ENCODE measurements around the gene EMX1.
A peak's percentile ranks its signal among the peaks of the same experiment; 100 is the strongest.

EMX1 gene

DNA sequence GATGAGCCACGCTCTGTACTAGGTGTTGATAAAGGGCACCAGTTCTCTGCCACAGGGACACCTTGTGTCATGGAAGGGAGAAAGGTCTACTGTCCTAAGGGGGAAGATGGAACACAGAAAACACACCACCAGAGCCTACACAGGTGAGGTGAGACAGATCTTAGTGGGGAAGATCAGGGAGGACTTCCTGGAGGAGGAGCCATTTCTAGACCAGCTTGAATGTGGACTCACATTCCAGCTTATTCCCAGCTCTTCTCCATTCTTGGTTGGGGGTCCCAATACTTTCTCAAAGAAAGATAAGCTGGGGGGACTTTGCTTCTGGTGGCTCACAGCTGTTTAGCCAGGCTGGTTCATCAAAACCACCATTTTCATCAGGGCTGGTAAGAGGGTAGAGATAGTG is 36.2 kb downstream of the EMX1 start:
- Mint-ChIP-seq H3K4me3 (peak overlapping the region; percentile 60 to 68), H3K27me3 (no peaks in the 10 kb centered on the region), H3K4me1 (peaks cover 24% of the 10 kb centered on the region), H3K9me3 (no peaks in the 10 kb centered on the region), H3K27ac (peak overlapping the region; percentile 91 to 93)
- DNase-seq (no peak), ATAC-seq (no peak)

DNA sequence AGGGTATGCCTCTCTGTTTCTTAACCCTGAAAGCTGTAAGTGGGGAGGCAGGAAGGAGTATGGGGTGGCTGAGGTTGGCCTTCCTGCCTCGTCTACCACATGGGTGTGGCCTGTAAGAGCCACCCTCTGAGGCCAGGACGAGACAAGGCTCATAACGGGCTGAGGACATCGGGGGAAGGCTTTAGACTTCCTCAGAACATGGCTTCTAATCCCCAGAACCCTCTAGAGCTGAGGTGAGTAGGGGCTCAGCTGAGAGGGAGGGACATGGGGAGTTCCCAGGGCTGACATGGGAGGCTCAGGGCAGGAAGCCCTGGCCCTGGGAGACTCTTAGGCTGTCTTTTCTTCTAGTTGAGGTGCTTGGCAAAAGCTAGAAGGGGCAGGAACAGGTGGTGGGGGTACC is 36.7 kb downstream of the EMX1 start:
- Mint-ChIP-seq H3K4me1 (peaks cover 24% of the 10 kb centered on the region), H3K9me3 (no peaks in the 10 kb centered on the region), H3K27me3 (no peaks in the 10 kb centered on the region), H3K27ac (peak overlapping the region; percentile 91 to 93), H3K4me3 (peak overlapping the region; percentile 60 to 68)
- ATAC-seq (peak; percentile 84), DNase-seq (peak in 1 of 2 donors; percentile 24)

DNA sequence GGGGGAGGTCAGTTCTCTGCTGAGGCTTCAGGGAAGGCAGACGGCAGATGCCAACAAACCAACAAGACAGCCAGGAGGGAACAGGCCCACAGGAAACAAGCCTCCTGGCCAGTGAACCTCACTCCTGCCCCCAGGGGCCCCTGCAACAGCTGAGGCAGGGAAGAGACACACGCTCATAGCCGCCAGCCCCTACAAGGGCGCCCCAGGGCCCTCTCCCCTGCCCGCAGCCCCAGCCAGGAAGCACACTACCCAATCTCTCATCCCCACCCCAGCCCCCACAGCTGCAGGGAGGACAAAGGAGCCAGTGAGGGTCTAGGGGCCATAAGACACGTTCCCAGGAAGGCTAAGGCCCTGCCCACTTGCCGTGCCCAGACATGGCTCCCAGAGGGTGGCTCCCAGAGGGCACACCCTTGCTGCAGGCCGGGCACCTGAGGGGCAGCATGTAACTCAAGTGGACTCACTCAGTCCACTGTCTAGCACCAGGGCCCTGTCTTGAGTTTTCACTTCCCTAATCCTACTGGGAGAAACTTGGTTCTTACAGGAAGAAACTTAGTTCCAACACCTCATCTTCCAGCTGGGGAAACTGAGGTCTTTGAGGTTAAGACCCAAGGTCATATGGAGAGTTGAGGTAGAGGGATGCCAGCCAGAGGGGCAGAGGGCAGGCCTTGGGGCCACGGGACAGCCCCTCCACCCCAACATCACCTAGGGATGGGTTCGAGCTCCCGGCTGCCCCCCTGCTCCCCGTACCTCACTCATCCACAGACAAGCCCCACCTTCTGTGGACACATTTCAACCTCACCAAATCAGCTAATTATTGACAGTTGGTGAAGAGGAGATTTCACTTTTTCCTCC is 37.3 kb downstream of the EMX1 start:
- Mint-ChIP-seq H3K9me3 (no peaks in the 10 kb centered on the region), H3K4me1 (peaks cover 24% of the 10 kb centered on the region), H3K27me3 (no peaks in the 10 kb centered on the region), H3K27ac (peak overlapping the region; percentile 91 to 93), H3K4me3 (peak overlapping the region; percentile 60 to 68)
- peak; percentile 29 for ATAC-seq
- no peak for DNase-seq

DNA sequence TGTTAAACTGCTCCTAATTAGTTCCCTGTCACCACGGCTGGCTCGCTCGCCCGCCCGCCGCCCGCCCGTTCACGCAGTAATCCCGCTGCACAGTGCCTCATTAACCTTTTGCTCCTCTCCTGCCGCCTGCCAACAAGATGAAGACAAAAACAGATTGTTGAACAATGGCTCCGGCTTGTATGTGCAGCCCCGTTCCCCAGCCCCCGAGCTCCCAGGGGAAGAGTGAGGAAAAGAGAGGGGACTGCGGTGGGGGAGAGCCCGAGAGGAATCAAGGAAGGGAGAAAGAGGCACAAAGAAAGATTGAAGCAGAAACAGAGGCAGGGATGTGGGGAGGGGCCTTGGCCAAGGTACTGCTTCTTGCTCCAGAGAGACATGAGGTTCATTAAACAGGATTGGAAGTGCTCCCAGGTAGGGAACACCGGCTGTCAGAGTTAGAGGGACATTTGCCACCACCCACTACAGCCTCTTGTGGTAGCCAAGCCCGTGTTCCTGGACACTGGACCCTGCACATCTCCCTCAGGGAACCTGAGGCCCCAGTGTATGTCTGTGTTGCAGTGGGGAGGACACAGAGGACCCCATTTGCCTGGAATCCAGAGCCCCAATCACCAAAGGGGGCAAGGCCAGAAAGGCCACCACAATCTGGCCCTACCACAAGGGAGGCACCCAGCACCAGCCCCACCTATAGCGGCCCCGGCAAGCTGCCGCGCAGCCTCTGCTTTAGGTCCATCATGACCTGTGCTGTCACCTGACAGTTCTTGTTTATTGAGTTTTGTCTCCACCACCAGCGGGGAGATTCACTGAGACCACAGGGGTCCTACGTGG is 38.1 kb downstream of the EMX1 start:
- H3K9me3 Mint-ChIP-seq: no peaks in the 10 kb centered on the region
- DNase-seq: no peak

DNA sequence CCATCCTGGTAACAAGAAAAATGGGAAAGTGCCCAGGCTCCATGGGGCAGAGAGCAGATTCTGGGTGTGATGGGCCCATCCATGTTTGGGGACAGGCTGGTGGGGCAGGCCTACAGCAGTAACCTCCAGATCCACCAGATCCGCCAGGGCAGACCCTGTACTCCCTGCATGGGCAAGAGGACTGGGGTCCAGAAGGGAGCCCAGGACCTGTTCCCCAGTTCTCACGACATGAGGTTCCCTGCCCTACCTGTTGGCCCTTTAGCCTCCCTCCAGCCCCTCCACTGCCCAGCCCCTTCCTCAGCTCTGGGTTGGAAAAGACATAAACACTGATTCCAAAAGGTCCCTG is 38.7 kb downstream of the EMX1 start:
- DNase-seq (no peak), ATAC-seq (no peak)
- peaks cover 24% of the 10 kb centered on the region for H3K4me1 Mint-ChIP-seq
- H3K27me3 Mint-ChIP-seq: no peaks in the 10 kb centered on the region
- no peaks in the 10 kb centered on the region for H3K9me3 Mint-ChIP-seq
- no peak overlapping the region for H3K27ac Mint-ChIP-seq
- no peak overlapping the region for H3K4me3 Mint-ChIP-seq

More for the DNA sequence above, 38.1 kb downstream of the EMX1 start:
- Mint-ChIP-seq H3K4me3 (no peak overlapping the region), H3K4me1 (peaks cover 24% of the 10 kb centered on the region), H3K27me3 (no peaks in the 10 kb centered on the region), H3K27ac (peak overlapping the region in 1 of 2 donors; percentile 92)
- ATAC-seq: no peak

DNA sequence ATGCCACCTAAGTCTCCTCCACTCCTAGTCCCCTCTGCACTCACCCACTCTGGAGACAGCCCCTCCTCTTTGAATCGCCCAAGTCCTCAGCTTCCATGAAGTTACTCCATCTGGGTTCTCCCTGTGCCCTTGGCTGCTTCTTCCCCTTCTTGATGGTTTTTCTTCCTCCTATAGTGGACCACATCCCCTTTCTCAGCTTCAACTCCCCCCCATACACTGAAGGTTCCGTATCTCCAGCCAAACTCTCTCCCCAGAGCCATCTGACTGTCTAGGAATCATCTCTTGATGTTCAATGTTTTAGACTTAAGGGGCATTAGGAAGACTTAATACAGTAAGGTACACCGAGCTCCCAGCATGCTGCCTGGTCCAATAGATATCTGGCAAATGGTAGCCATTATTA is 39.6 kb downstream of the EMX1 start:
- no peaks in the 10 kb centered on the region for H3K27me3 Mint-ChIP-seq
- DNase-seq: no peak
- H3K27ac Mint-ChIP-seq: no peak overlapping the region
- ATAC-seq: no peak
- H3K9me3 Mint-ChIP-seq: no peaks in the 10 kb centered on the region
- H3K4me3 Mint-ChIP-seq: no peak overlapping the region
- peaks cover 23% of the 10 kb centered on the region for H3K4me1 Mint-ChIP-seq

DNA sequence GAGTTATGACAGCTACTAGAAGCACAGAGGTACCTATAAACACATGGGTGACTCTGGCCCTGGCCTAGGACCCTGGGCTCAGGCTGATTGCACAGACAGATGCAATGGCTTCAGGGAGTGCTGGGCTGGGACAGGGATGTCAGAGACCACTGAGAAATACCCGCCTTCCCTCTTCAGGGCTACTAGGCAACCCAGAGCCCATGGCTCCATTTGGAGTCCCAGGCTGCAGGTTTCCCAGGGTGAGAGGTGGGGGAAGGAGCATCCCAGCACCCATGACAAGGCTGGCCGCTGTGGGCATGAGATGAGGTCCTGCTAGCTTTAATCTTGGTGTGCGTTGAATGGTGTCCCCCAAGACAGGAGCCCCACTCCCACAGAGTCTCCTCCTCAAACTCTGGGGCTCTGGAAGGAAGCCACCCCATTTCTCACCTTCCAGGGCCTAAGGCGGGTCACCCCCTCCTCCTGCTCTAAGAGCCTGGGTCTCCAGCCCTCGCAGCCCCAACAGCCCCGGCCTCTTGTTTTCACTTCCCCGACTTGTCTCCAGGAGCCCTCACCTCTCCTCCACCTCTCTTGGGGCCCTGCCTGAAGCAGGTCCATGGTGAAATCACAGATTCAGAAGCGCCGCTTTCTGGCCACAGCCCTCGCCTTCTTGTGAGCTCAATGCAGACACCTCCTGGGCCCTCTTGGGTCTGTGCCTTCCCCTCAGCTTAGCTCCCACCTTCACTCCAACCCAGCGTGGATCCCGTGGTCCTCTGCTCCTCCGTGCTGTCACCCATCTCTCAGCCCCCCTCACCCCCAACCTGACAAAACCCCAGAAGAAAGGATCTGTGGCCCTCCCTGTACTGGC is 41.4 kb downstream of the EMX1 start:
- Mint-ChIP-seq H3K9me3 (no peaks in the 10 kb centered on the region), H3K27ac (no peak overlapping the region), H3K4me1 (peaks cover 10% of the 10 kb centered on the region), H3K4me3 (no peak overlapping the region), H3K27me3 (no peaks in the 10 kb centered on the region)
- DNase-seq (no peak), ATAC-seq (no peak)

DNA sequence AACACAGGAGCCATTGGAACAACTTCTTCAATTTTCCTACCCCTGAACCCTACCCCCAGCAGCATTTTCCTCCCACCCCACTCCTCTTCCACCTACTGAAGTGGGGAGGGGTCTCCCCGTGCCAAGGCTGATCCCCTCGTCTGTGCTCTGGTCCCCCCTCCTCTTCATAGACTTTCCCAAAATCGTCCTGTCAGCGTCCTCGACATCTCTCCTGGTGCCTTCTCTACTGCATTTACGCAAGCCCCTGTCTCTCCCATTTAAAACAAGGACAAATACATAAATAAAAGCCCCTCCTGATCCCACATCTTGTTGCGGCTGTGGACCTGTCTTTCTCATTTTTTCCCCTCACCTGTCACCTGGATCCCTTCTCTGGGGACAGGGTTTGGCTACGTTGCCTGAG is 42.2 kb downstream of the EMX1 start:
- Mint-ChIP-seq H3K4me1 (peaks cover 2% of the 10 kb centered on the region), H3K27ac (peak overlapping the region in 1 of 2 donors; percentile 15), H3K9me3 (no peaks in the 10 kb centered on the region), H3K27me3 (no peaks in the 10 kb centered on the region), H3K4me3 (no peak overlapping the region)
- ATAC-seq (no peak), DNase-seq (no peak)

DNA sequence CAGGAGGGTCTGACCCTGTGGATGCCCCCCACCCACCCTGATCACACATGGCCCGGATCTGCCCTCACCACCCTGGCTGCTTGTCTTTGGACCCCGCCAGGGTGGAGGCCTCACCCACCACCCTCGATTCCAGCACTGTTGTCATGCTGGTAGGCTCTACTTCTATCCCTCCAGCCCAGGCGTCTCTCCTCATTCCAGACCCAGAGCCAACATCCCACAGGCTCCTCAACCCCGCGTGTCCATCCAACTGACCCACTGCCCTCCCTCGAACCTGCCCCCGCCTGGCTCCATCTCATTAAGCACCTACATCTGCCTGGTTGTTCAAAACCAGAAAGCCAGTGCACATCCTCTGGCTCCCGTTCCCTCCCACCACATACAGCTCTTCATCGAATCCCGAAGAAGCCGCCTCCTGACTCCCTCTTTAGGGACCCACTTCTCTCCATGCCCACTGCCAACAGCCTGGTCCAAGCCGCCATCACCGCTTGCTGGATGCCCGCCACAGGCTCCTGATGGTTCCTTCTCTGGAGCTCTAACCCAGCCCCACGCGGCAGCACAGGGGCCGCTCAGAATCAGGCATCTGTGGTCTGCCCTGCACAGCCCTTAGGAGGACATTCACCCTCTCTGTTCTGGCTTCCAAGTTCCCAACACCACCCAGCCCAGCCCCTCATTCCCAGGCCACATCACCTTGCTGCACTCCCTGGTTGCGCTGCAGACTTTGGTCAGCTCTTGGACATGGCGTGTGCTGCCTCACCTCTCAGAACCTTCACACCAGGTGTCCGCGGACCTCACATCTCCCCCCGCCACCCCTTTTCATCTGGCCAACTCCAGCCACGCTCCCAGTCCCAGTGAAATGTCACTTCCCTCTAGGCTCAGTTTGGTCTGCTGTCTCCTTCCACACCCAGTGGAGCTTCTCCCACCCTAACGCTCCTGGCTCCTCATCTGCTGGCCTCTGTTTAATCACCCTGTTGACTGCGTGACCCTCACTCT is 43.0 kb downstream of the EMX1 start:
- DNase-seq (no peak), ATAC-seq (no peak)
- Mint-ChIP-seq H3K4me1 (no peaks in the 10 kb centered on the region), H3K9me3 (no peaks in the 10 kb centered on the region), H3K27ac (peak overlapping the region in 1 of 2 donors; percentile 83), H3K27me3 (no peaks in the 10 kb centered on the region), H3K4me3 (no peak overlapping the region)

DNA sequence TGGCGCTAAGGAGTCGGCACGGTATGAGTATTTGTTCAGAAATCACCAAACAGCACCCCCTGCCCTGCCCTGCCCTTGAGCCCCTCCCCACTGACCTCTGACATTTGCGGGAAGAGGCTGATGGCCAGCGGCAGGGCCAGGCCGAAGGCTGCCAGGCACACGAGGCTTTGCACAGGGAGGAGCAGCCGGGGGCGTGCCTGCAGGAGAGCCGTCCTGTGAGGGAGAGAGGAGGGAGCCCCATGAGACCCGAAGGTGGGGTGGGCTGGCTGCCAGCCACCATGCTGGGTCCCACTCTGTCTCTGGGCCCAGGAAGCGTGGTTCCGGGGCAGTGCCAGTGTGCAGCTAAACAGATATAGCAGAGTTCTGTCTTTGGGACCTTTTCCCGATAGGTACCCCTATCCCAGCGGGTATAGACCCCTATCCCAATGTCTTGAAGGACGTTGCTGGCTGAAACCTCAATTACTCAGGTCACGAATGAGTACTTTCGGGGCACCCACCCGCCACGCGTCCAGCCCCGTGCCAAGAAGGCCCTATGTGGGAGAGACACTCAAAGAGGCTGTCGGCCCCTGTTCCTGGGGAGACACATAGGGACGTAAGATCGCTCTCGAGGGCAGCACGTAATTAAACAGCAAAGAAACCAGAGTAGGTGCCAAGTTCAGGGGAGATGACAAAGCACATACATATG is 43.9 kb downstream of the EMX1 start:
- Mint-ChIP-seq H3K27me3 (no peaks in the 10 kb centered on the region), H3K9me3 (no peaks in the 10 kb centered on the region), H3K27ac (peak overlapping the region in 1 of 2 donors; percentile 83), H3K4me1 (no peaks in the 10 kb centered on the region), H3K4me3 (no peak overlapping the region)
- DNase-seq: no peak
- ATAC-seq: no peak

DNA sequence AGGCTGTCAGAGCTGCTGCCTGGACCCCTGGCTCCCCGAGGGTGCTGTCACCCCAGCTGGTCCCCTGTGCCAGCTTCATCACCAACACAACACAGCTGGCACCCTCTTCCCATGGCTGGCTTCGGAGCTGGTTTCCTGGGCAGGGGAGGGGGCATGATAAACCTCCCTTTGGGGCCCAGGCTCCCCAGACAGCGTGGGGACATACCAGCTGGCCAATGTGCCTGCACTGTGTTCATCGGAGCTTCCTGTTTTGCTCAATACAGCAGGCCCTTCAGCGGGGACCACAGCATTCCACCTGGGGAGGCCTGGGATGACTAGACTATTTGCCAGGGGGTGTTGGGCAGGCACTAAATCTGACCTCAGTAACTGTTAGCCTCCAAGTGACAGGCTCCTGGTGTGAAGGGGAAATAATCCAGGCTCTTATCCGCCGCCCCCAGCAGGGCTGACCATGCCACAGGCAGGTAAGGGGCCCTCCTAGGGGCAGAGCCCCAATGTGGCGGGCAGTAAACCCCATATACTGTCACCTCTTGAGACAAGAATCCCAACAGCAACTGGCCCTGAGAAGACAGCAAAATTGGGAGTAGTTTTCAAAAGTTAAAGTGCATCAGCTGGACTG is 44.6 kb downstream of the EMX1 start:
- no peak for ATAC-seq
- Mint-ChIP-seq H3K27me3 (no peaks in the 10 kb centered on the region), H3K4me1 (no peaks in the 10 kb centered on the region), H3K27ac (peak overlapping the region in 1 of 2 donors; percentile 13), H3K4me3 (no peak overlapping the region), H3K9me3 (no peaks in the 10 kb centered on the region)
- no peak for DNase-seq

DNA sequence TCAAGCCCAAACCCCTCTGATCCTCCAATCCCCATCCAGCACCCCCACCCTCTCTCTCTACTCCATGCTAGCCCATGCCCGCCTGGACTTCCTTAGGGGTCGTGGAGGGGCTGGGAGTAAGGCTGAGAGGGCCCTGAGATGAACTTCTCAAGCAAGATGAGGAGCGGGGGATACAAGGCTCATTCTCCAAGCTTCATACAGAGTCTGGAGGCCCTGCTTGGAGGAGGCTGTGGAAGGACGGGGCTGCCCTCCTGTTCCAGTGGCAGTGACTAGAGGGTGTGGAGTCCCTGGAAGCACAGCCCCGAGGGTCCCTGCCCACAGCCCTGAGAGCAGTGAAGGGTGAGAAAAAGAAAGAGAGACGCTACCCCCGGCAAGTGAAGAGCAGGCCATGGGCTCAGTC is 45.6 kb downstream of the EMX1 start:
- H3K27ac Mint-ChIP-seq: no peak overlapping the region
- no peaks in the 10 kb centered on the region for H3K4me1 Mint-ChIP-seq
- no peak overlapping the region for H3K4me3 Mint-ChIP-seq
- ATAC-seq (no peak), DNase-seq (no peak)
- H3K9me3 Mint-ChIP-seq: no peaks in the 10 kb centered on the region
- H3K27me3 Mint-ChIP-seq: no peaks in the 10 kb centered on the region

DNA sequence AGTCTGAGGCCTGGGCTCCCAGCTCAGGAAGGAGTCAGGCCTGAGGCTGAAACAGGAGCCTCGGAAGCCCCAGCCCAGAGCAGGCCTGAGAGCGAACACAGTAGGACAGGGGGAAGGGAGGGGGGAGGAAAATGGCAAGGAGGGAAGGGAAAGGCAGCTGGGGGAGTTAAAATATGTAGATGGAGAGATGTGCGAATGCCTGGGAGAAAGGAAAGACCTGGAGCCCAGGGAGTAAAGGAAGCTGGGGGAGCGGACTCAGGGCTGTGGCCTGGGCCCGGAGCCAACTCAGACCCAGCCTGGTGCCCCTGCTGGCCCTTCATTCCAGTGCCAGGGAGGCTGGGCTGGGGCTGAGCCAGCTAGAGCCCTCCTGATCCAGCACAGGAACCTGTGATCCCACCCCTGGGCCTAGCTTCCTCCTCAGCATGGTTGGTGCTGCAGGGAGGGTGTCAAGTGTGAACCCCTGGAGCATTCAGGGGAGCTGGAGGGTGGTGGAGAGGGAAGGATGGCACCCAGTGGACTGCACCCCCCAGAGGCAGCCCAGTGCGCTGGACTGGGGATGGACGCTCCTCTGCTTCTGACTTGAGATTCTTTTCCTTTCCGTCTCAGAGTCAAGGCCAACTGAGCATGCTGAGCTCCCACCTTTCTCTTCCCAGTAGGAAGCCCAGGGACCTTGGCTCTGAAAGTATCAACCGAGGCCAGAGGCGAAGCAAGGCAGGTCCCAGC is 46.3 kb downstream of the EMX1 start:
- H3K4me1 Mint-ChIP-seq: no peaks in the 10 kb centered on the region
- H3K27ac Mint-ChIP-seq: no peak overlapping the region
- H3K4me3 Mint-ChIP-seq: no peak overlapping the region
- no peak for ATAC-seq
- no peaks in the 10 kb centered on the region for H3K9me3 Mint-ChIP-seq
- H3K27me3 Mint-ChIP-seq: no peaks in the 10 kb centered on the region
- no peak for DNase-seq

All from stimulated activated naive CD8-positive, alpha-beta T cell treated with anti-CD3 and anti-CD28 coated beads, Interleukin-15, amount 100 ng/mL, for 72 hours (primary cell).